H4 (cell line): ENCODE data around the gene MAG. TPM values are rescaled to one million over a fixed set of nuclear protein-coding genes. Genes with fewer than 3 reads are reported as not detected.

Source experiments
- DNase-seq: peaks from one replicate; pipeline ENCODE4 v3.0.0-alpha.2; 2015; ENCODE audit warnings: low spot score
- total RNA-seq: library from RNA; depleted of rRNA; stranded (reverse); fragments of >200 nt; shearing (Covaris generic); gene quantifications from 2 replicates; pipeline ENCODE4 v1.2.3, GENCODE V29; 2014

The MAG gene
- total RNA-seq, 1 experiment from 2014 or later = not detected

GRCh38 chr19:35317464-35318043, 25.6 kb downstream of the MAG start:
- no peak for DNase-seq

GRCh38 chr19:35318679-35319448, 26.9 kb downstream of the MAG start:
- peak; percentile 99 for DNase-seq

- no peak for DNase-seq
These were observed 28.2 kb downstream of the MAG start for GRCh38 chr19:35320065-35320713.

DNA sequence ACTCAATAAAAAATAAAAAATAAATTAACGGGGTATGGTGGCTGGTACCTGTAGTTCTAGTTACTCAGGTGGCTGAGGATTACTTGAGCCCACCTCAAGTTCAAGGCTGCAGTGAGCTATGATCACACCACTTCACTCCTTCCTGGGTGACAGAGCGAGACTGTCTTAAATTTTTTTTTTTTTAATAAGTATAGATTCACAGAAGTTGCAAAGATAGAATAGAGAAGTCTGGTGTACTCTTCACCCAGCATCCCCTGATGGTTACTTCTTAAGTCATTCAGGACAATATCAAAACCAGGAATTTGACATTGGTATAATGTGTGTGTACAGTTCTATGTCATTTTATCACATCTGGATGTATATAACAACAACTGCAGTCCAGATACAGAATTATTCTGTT, 29.3 kb downstream of the MAG start:
- no peak for DNase-seq

DNA sequence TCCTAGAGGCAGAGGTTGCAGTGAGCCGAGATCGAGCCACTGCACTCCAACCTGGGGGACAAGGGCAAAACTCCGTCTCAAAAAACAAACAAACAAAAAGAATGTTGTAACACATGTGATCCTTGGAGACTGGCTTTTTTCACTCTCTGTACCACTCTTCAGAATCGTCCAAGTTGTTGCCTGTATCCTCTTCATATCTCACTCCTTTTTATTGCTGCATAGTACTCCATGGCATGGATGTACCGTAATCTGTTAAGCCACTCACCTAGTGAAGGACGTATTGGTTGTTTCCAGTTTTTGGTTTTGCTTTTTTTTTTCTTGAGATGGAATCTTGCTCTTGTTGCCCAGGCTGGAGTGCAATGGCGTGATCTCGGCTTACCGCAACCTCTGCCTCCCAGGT, 30.1 kb downstream of the MAG start:
- DNase-seq = no peak

GRCh38 chr19:35327642-35328041, 35.7 kb downstream of the MAG start:
- no peak for DNase-seq

- DNase-seq = no peak
These were observed 36.9 kb downstream of the MAG start, which contains the start of gene CD22 for GRCh38 chr19:35328851-35329285. Gene CD22 (plus strand): TSS chr19:35329187. CDS start chr19:35332041, 2,854 bp downstream.

GRCh38 chr19:35329323-35329722, 37.4 kb downstream of the MAG start:
- DNase-seq = no peak

DNA sequence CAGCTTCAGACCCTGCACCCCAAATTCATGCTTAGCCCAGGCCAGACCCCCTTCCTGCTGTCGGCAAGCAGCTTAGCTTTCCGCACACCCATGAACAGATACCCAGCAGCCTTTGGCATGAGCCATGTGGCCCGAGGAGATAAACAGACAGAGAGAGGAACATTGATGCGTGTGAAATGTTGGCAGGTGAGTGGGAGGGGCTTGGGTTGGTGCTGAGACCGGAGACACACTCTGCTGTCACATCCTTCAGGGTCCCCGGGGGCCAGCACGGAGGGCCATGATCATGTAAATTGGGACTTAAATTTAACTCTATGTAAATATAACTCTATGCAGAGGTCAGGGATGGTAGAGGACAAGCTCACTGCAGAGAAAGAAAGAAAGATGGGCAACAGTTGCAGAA, 38.5 kb downstream of the MAG start:
- DNase-seq = no peak

DNA sequence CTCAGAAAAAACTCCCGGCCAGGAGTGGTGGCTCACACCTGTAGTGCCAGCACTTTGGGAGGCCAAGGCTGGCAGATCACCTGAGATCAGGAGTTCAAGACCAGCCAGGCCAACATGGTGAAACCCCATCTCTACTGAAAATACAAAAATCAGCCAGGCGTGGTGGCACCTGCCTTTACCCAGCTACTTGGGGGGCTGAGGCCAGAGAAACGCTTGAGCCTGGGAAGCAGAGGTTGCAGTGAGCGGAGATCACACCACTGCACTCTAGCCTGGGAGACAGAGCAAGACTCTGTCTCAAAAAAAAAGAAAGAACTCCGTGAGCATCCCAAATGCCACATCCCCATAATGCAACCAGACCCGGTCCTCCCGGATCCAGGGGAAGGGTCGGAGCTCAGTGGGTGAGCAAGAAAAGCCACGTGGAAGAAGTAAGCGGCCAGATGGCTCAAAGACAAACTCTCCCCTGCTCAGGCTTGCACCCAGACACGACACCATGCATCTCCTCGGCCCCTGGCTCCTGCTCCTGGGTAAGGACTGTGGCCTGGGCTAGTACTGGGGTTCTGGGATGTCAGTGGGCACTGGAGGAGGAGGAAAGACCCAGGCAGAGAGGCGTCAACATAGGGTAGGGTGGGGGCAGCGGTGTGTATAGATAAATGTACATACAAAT, 39.7 kb downstream of the MAG start:
- no peak for DNase-seq

- no peak for DNase-seq
These were observed 40.9 kb downstream of the MAG start for GRCh38 chr19:35332817-35333216.

DNA sequence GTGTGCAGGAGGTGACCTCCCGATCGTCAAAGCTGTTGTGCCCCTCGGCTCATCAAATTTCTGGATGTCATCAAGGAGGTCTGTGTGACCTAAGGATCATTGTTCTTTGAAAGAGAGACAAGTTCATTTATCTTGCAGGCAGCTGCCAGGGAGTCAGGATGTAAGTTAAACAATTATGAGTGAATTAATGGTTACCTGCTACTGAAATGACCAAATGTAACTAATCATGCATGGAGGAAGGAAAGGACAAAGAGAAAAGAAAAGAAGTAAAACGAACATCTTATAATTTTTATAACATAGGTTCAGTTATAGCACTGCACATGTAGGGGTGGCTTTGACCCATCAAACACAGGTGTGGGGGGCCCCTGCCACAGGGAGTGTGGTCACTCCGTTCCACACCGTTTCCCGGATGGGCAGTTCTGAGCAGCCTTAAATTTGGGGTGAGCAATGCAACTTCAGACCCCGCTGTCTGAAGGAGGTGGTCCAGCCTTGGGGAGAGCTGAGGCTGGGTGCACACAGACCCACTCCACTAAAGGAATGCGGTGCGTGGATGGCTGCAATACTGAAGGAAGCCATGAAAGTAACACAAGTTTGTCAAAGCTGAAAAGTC, 42.3 kb downstream of the MAG start:
- DNase-seq = no peak

- no peak for DNase-seq
These were observed 44.4 kb downstream of the MAG start for GRCh38 chr19:35336166-35336955.

GRCh38 chr19:35337097-35337983, 45.4 kb downstream of the MAG start:
- no peak for DNase-seq

DNA sequence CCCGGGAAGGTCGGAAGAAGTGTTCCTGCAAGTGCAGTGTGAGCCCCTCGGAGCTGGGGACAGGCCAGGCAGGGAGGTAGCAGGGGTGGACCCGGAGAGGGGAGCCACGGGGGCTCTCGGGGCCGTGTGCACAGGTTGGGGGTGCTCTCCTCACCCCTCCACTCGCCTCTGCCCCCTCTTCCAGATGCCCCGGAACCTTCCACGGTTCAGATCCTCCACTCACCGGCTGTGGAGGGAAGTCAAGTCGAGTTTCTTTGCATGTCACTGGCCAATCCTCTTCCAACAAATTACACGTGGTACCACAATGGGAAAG, 46.0 kb downstream of the MAG start:
- no peak for DNase-seq

- peak; percentile 2 for DNase-seq
These were observed 48.5 kb downstream of the MAG start for GRCh38 chr19:35340431-35340830.

GRCh38 chr19:35341006-35341405, 49.0 kb downstream of the MAG start:
- DNase-seq = peak; percentile 9

DNA sequence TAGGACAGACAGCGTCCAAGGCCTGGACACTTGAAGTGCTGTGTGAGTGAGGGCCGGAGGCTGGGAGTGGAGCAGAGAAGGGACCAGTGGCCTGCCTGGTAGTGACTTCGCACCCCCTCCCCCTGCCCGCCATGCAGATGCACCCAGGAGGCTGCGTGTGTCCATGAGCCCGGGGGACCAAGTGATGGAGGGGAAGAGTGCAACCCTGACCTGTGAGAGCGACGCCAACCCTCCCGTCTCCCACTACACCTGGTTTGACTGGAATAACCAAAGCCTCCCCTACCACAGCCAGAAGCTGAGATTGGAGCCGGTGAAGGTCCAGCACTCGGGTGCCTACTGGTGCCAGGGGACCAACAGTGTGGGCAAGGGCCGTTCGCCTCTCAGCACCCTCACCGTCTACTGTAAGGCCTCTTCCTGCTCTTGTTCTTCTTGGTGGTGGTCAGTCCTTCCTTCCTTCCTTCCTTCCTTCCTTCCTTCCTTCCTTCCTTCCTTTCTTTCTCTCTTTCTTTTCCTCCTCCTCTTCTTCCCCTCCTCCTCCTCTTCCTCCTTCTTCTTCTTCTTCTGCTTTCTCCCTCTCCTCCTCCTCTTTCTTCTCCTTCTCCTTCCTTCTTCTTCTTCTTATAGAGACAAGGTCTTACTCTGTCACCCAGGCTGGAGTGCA, 49.7 kb downstream of the MAG start:
- peak; percentile 7 for DNase-seq

DNA sequence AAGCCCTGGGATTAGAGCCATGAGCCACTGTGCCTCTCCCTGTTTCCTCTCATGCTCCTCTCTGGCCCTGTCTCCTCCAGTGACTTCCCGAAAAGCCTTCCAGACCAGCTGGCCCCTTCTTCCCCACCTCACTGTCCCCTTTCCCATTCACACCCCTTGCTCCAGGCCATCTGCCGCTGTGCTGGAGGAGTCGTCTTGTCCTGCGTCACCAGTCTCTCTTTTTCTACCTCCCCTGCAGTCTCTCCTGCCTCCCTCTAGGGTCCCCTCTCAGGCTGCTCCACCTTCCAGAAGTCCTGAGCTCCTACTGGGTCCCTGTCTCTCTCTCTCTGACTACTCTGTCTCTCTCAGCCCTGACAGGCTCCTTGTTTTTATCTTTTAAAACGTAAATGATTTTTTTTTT, 50.5 kb downstream of the MAG start:
- peak; percentile 5 for DNase-seq
